PC-9 (cell line): ENCODE results near the gene USP33. TPM values are rescaled to one million over a fixed set of nuclear protein-coding genes. Genes with fewer than 3 reads are reported as not detected.
"Not testable (repeated sequence)": the region's sequence is repeated elsewhere in the genome, so short reads cannot be mapped to it uniquely, and the experiment has no call there.

Source experiments
- BruUV-seq: library from RNA; stranded (reverse); fragments of 400-500 nt; replicated peaks from 2 replicates; lab custom pipeline; 2021; lab: Mats Ljungman, UMichigan
- CTCF ChIA-PET: fragments of 300-600 bp; sonication (Branson Sonifier 250); formaldehyde crosslinking; loops from one replicate; lab custom pipeline; 2022; ENCODE audit warnings: antibody characterized with exemption; lab: Charles Lee
- POLR2A ChIA-PET: fragments of 300-600 bp; sonication (Branson Sonifier 250); formaldehyde crosslinking; loops from one replicate; lab custom pipeline; 2022; ENCODE audit warnings: antibody characterized with exemption; ENCODE audit not compliant: unreplicated experiment; lab: Charles Lee
- DNase-seq, 2 experiments: peaks; one replicate each; pipeline versions ENCODE4 v3.0.0 to v3.0.0-alpha.2; 2015 to 2022; ENCODE audit warnings: mixed read lengths in 1 of 2
- H2AFZ ChIP-seq: fragments of 200-600 bp; sonication (generic); 2 replicates; pipeline ENCODE4 v1.8.1; 2017; ENCODE audit warnings: antibody characterized with exemption
- H3F3A ChIP-seq: fragments of 200-600 bp; sonication (generic); 2 replicates; pipeline ENCODE4 v1.8.1; 2017; ENCODE audit warnings: antibody characterized with exemption, mild to moderate bottlenecking, low read depth; ENCODE audit not compliant: insufficient read depth
- H3K27ac ChIP-seq: fragments of 200-600 bp; sonication (generic); 2 replicates; pipeline ENCODE4 v1.6.1; 2016; ENCODE audit warnings: mixed run types
- H3K27me3 ChIP-seq: fragments of 200-600 bp; sonication (generic); 2 replicates; pipeline ENCODE4 v1.6.1; 2016; ENCODE audit warnings: low read depth, mixed run types; ENCODE audit not compliant: insufficient read depth
- H3K36me3 ChIP-seq: fragments of 200-600 bp; sonication (generic); 2 replicates; pipeline ENCODE4 v1.6.1; 2016; ENCODE audit warnings: low read depth, mixed run types
- H3K4me1 ChIP-seq: fragments of 200-600 bp; sonication (generic); replicated peaks from 2 replicates; pipeline ENCODE4 v1.6.1; 2016; ENCODE audit warnings: mixed run types; ENCODE audit not compliant: insufficient read depth
- H3K4me2 ChIP-seq: fragments of 200-600 bp; sonication (generic); 2 replicates; pipeline ENCODE4 v1.6.1; 2017; ENCODE audit warnings: mixed run types
- H3K4me3 ChIP-seq: fragments of 200-600 bp; sonication (generic); 2 replicates; pipeline ENCODE4 v1.6.1; 2016; ENCODE audit warnings: mixed run types
- H3K79me2 ChIP-seq: fragments of 200-600 bp; sonication (generic); 2 replicates; pipeline ENCODE4 v1.6.1; 2017; ENCODE audit warnings: low read depth, mixed run types
- H3K9me2 ChIP-seq: fragments of 200-600 bp; sonication (generic); 2 replicates; pipeline ENCODE4 v1.8.1; 2017; ENCODE audit warnings: mild to moderate bottlenecking; ENCODE audit not compliant: insufficient read depth
- H3K9me3 ChIP-seq: fragments of 200-600 bp; sonication (generic); 2 replicates; pipeline ENCODE4 v1.8.1; 2016; ENCODE audit warnings: low read depth; ENCODE audit not compliant: insufficient read depth
- H4K20me1 ChIP-seq: fragments of 200-600 bp; sonication (generic); 2 replicates; pipeline ENCODE4 v1.8.1; 2017; ENCODE audit not compliant: insufficient read depth
- CTCF ChIP-seq: fragments of 200-600 bp; sonication (generic); conservative IDR thresholded peaks from 2 replicates; pipeline ENCODE4 v1.6.1; 2017; ENCODE audit warnings: mixed run types, antibody characterized with exemption, mild to moderate bottlenecking, moderate library complexity
- EZH2 ChIP-seq: fragments of 200-600 bp; sonication (generic); IDR thresholded peaks from 2 replicates; pipeline ENCODE4 v1.8.0; 2017; ENCODE audit warnings: antibody characterized with exemption, low read depth
- intact Hi-C: fragments of 100-400 bp; cut with micrococcal nuclease; formaldehyde crosslinking; loops from one replicate; pipeline ENCODE4 v1.10.0; 2022; ENCODE audit not compliant: unreplicated experiment
- total RNA-seq: library from RNA; stranded (reverse); gene quantifications from 2 replicates; pipeline ENCODE4 v1.2.3, GENCODE V29; 2021

Gene USP33
- total RNA-seq, 1 experiment from 2014 or later, result 59.1 TPM

GRCh38 chr1:77706321-77706720 lies 53.3 kb downstream of the USP33 start:
- DNase-seq, result no peak
- H3K79me2 ChIP-seq, result no peaks in the 10 kb centered on the region
- intact Hi-C loops, result no loop called here
- no peak overlapping the region for H3K27ac ChIP-seq
- H2AFZ ChIP-seq, result no peak overlapping the region
- no peaks in the 10 kb centered on the region for H3K27me3 ChIP-seq
- no peaks in the 10 kb centered on the region for H3K9me3 ChIP-seq
- no peak overlapping the region for H3K4me3 ChIP-seq
- ChIA-PET CTCF (no interaction called here), POLR2A (no interaction called here)
- H3K36me3 ChIP-seq, result peaks cover 24% of the 10 kb centered on the region
- no TSS peak for BruUV-seq
- H3K4me1 ChIP-seq, result no peaks in the 10 kb centered on the region
- H3K9me2 ChIP-seq, result no peaks in the 10 kb centered on the region
- no peaks in the 10 kb centered on the region for H3F3A ChIP-seq
- H4K20me1 ChIP-seq, result no peaks in the 10 kb centered on the region
- no peak overlapping the region for H3K4me2 ChIP-seq
- no peak for TF ChIP-seq EZH2
- no peak for TF ChIP-seq CTCF

GRCh38 chr1:77704736-77705135 lies 54.9 kb downstream of the USP33 start:
- Histone ChIP-seq H4K20me1 (no peaks in the 10 kb centered on the region), H3K9me2 (no peaks in the 10 kb centered on the region), H3F3A (no peaks in the 10 kb centered on the region), H3K27ac (no peak overlapping the region), H3K4me2 (no peak overlapping the region), H2AFZ (no peak overlapping the region), H3K27me3 (no peaks in the 10 kb centered on the region), H3K36me3 (peaks cover 17% of the 10 kb centered on the region; the same call in 1 of the 2 replicates), H3K4me1 (no peaks in the 10 kb centered on the region), H3K9me3 (no peaks in the 10 kb centered on the region), H3K79me2 (no peaks in the 10 kb centered on the region), H3K4me3 (no peak overlapping the region)
- TF ChIP-seq CTCF (no peak), EZH2 (no peak)
- DNase-seq, result no peak
- intact Hi-C loops, result no loop called here
- BruUV-seq, result no TSS peak
- ChIA-PET CTCF (no interaction called here), POLR2A (no interaction called here)

- CTCF ChIA-PET, H3K9me3 ChIP-seq, DNase-seq, intact Hi-C loops, H3K27ac ChIP-seq, H2AFZ ChIP-seq, H3K4me2 ChIP-seq, H3K4me3 ChIP-seq, H3K9me2 ChIP-seq, H3K4me1 ChIP-seq, H3K79me2 ChIP-seq, BruUV-seq, H4K20me1 ChIP-seq, POLR2A ChIA-PET, H3K27me3 ChIP-seq, H3F3A ChIP-seq: not testable (repeated sequence)
- peaks cover 15% of the 10 kb centered on the region for H3K36me3 ChIP-seq
Measured at GRCh38 chr1:77699673-77700072, 60.0 kb downstream of the USP33 start.

- Histone ChIP-seq H3K9me3 (no peaks in the 10 kb centered on the region), H3K27ac (0 out of 2 replicates have a peak overlapping the region, but pooled peaks have one; percentile 13), H3K4me2 (no peak overlapping the region), H3K9me2 (no peaks in the 10 kb centered on the region), H3F3A (no peaks in the 10 kb centered on the region; the same call in 1 of the 2 replicates), H3K79me2 (no peaks in the 10 kb centered on the region), H3K4me1 (no peaks in the 10 kb centered on the region), H3K27me3 (no peaks in the 10 kb centered on the region), H3K36me3 (peaks cover 15% of the 10 kb centered on the region), H2AFZ (no peak overlapping the region), H4K20me1 (no peaks in the 10 kb centered on the region), H3K4me3 (no peak overlapping the region)
- no peak for DNase-seq
- intact Hi-C loops, result no loop called here
- BruUV-seq, result no TSS peak
- ChIA-PET CTCF (no interaction called here), POLR2A (no interaction called here)
- no peak for TF ChIP-seq EZH2
- no peak for TF ChIP-seq CTCF
Measured at GRCh38 chr1:77697441-77697840, 62.2 kb downstream of the USP33 start.
